ENCODE results near the gene CDC42. TPM values are rescaled to one million over a fixed set of nuclear protein-coding genes. Genes with fewer than 3 reads are reported as not detected.

CDC42 gene
- total RNA-seq, 4 donors from 2014 or later: 177 to 243 (median 204) TPM

DNA sequence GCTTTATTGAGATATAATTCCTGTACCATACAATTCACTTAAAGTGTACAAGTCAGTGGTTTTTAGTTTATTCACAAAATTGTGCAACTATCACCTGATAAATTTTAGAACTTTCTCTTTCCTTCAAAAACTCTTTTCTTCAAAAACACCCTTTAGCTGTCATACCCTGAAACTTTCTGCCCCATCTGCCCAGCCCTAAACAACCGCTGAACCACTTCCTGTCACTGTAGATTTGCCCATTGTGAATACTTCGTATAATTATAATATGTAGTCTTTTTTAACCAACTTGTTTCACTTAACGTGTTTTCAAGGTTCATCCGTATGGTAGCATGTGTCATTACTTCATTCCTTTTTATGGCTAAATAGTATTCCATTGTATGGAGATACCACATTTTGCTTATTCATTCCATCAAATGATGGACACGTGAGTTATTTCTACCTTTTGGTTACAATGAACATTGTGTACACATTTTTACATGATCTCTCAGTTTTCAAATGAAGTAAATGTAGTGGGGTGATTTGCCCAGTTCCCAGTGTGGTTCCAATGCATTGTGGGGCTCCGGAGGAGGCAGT, 52.4 kb downstream of the CDC42 start:
- intact Hi-C loops (cut with DNase I): loop anchor here (5.0 to 10.0 kb wide), 2 partner anchors 312 to 540 kb away; partner anchors contain the start of gene C1QC
- Histone ChIP-seq H3K4me1 (peaks cover 16 to 64% (median 35%) of the 10 kb centered on the region in 4 donors), H3K36me3 (peaks cover 0 to 51% (median 11%) of the 10 kb centered on the region in 4 donors), H3K27ac (replicated peaks in 1 of 4) (no peak overlapping the region), H3K4me3 (no peak overlapping the region), H3K27me3 (no peaks in the 10 kb centered on the region), H3K9me3 (no peaks in the 10 kb centered on the region)
- TF ChIP-seq EP300 (IDR thresholded peaks at IDR 0.05) (no peak), POLR2A (IDR thresholded peaks at IDR 0.05; ENCODE audit: low read depth) (no peak), POLR2AphosphoS5 (IDR thresholded peaks at IDR 0.05) (no peak)
- TF ChIP-seq, protein P1, sequence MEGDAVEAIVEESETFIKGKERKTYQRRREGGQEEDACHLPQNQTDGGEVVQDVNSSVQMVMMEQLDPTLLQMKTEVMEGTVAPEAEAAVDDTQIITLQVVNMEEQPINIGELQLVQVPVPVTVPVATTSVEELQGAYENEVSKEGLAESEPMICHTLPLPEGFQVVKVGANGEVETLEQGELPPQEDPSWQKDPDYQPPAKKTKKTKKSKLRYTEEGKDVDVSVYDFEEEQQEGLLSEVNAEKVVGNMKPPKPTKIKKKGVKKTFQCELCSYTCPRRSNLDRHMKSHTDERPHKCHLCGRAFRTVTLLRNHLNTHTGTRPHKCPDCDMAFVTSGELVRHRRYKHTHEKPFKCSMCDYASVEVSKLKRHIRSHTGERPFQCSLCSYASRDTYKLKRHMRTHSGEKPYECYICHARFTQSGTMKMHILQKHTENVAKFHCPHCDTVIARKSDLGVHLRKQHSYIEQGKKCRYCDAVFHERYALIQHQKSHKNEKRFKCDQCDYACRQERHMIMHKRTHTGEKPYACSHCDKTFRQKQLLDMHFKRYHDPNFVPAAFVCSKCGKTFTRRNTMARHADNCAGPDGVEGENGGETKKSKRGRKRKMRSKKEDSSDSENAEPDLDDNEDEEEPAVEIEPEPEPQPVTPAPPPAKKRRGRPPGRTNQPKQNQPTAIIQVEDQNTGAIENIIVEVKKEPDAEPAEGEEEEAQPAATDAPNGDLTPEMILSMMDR (IDR thresholded peaks at IDR 0.05): no peak
- 93% methylated on average over 6 of the region's 6 CpGs for WGBS
- no peak for DNase-seq (ENCODE audit: extremely low spot score)

DNA sequence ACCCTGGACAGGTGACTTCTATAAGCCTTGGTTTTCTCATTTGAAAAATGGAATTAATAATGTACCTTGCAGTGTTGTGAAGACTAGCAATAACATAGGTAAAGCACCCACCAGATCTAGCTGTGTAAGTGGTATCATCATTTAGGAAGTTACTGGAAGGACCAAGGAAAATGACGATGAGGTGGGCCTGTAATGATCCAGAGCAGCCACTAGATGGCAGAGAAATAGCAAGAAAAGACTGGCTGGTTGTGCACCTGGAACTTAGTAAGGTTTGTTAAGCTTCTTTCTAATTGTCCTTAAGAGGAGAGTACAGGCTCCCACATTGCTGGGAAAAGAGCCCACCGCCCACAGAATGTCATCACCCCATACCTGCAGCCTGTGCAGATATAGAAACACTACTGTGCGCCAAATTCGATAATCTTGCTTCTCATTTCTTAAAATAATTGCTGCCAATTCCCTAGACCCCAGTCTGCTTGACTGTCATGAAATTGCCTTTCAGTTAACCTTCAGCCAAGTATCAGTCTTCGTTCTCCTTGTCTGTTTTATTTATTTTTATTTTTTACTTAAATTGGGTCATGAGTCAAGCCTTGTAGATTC, 53.2 kb downstream of the CDC42 start:
- no peaks in the 10 kb centered on the region for H3K27me3 ChIP-seq
- H3K4me1 ChIP-seq: peaks cover 13 to 62% (median 38%) of the 10 kb centered on the region in 4 donors
- no peak overlapping the region for H3K27ac ChIP-seq (replicated peaks in 1 of 4)
- WGBS: 58% methylated on average over 5 of the region's 5 CpGs
- no peaks in the 10 kb centered on the region for H3K9me3 ChIP-seq
- TF ChIP-seq POLR2AphosphoS5 (IDR thresholded peaks at IDR 0.05): no peak
- TF ChIP-seq, protein P1 (IDR thresholded peaks at IDR 0.05): peak; percentile 72 to 79 (median 76)
- H3K4me3 ChIP-seq: no peak overlapping the region
- intact Hi-C loops (cut with DNase I): loop anchor here (5.0 to 10.0 kb wide), 2 partner anchors 312 to 539 kb away; partner anchors contain the start of gene C1QC
- DNase-seq (ENCODE audit: extremely low spot score): no peak
- H3K36me3 ChIP-seq: peaks cover 0 to 51% (median 11%) of the 10 kb centered on the region in 4 donors

DNA sequence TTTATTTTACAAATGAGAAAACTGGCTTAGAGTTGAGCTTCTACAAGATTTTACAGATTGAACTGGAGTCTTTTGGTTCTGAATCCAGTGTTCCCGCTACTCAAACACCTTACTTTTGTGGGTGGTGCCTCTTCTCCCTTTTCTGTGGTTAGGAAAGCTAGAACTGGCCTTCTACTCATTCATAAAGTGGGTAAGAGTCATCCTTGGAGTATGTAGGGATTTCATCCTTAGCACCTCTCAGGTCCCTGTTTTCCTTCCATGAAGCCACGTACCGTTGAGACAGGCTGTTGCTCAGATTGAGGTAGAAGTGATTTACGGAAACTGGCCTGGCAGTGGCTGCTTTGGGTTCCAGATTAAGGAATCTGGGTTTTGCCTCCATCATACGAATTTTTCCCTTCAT, 54.6 kb downstream of the CDC42 start:
- H3K27ac ChIP-seq (replicated peaks in 1 of 4): no peak overlapping the region
- intact Hi-C loops (cut with DNase I): loop anchor here (5.0 to 10.0 kb wide), 2 partner anchors 310 to 538 kb away; partner anchors contain the start of gene C1QC
- DNase-seq (ENCODE audit: extremely low spot score): no peak
- H3K36me3 ChIP-seq: peaks cover 0 to 52% (median 18%) of the 10 kb centered on the region in 4 donors
- H3K4me1 ChIP-seq: peaks cover 12 to 62% (median 45%) of the 10 kb centered on the region in 4 donors
- TF ChIP-seq POLR2A (IDR thresholded peaks at IDR 0.05; ENCODE audit: low read depth) (no peak), POLR2AphosphoS5 (IDR thresholded peaks at IDR 0.05) (no peak), EP300 (IDR thresholded peaks at IDR 0.05) (no peak)
- TF ChIP-seq, protein P1 (IDR thresholded peaks at IDR 0.05): no peak
- 89% methylated on average over 5 of the region's 5 CpGs for WGBS
- H3K27me3 ChIP-seq: no peaks in the 10 kb centered on the region
- H3K9me3 ChIP-seq: no peaks in the 10 kb centered on the region
- no peak overlapping the region for H3K4me3 ChIP-seq

DNA sequence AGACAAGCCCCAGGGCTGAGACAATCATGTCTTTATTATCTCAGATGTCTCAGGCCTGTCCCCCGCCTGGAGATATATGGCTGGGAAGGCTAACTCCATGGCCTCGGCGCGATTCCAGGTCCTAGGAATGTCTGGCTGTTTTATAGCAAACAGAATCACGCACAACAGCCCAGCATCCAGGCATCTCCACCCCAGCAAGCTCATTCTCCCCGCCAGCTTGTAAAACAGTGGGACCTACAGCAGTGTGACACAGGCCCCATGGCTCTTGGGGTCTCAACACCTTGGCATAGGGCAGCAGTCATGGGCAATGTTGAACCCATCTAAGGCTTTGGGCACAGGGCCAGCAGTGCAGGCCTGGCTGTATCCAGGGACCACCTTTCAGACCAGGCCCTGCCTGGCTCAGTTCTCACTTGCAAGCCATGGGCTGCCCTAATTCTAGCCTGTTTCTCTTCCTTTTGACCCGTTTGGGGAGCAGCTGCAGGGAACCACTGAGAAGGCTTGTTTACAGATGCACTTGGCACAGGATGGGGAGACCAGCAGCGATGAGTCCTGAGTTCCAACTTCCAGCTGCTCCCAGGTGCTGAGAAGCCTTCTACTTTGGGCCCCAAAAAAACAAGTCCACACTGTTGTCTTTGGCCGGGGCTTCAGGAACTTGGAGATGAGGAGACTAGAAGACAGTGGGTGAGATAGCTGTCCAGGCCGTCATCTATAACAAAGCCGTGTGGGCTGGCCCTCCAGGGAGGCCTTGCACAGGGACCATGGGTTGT, 56.0 kb downstream of the CDC42 start:
- no peak overlapping the region for H3K27ac ChIP-seq (replicated peaks in 1 of 4)
- 34% methylated on average over 5 of the region's 11 CpGs for WGBS
- intact Hi-C loops (cut with DNase I): loop anchor here (5.0 to 10.0 kb wide), 2 partner anchors 309 to 536 kb away; partner anchors contain the start of gene C1QC

More for the DNA sequence above, 56.0 kb downstream of the CDC42 start:
- DNase-seq (ENCODE audit: extremely low spot score): peak; percentile 90
- no peaks in the 10 kb centered on the region for H3K27me3 ChIP-seq
- peaks cover 17 to 73% (median 48%) of the 10 kb centered on the region in 4 donors for H3K4me1 ChIP-seq
- H3K4me3 ChIP-seq: no peak overlapping the region
- H3K9me3 ChIP-seq: no peaks in the 10 kb centered on the region
- peak in 1 of 2 donors; percentile 13 for TF ChIP-seq POLR2AphosphoS5 (IDR thresholded peaks at IDR 0.05)
- TF ChIP-seq POLR2A (IDR thresholded peaks at IDR 0.05; ENCODE audit: low read depth): no peak
- TF ChIP-seq, protein P1 (IDR thresholded peaks at IDR 0.05): no peak
- no peak for TF ChIP-seq EP300 (IDR thresholded peaks at IDR 0.05)
- H3K36me3 ChIP-seq: peaks cover 0 to 60% (median 26%) of the 10 kb centered on the region in 4 donors
